Endothelial cell of hepatic sinusoid (primary cell): Measurements from ENCODE around the gene TMEM176B.
"Not testable (repeated sequence)": the region's sequence is repeated elsewhere in the genome, so short reads cannot be mapped to it uniquely, and the experiment has no call there.

ENCODE experiments used
- in situ Hi-C: cut with HindIII; loops from 2 replicates; pipeline ENCODE4 v1.10.0; 2017; ENCODE audit warnings: low sequenced_read_pairs

TMEM176B gene

DNA sequence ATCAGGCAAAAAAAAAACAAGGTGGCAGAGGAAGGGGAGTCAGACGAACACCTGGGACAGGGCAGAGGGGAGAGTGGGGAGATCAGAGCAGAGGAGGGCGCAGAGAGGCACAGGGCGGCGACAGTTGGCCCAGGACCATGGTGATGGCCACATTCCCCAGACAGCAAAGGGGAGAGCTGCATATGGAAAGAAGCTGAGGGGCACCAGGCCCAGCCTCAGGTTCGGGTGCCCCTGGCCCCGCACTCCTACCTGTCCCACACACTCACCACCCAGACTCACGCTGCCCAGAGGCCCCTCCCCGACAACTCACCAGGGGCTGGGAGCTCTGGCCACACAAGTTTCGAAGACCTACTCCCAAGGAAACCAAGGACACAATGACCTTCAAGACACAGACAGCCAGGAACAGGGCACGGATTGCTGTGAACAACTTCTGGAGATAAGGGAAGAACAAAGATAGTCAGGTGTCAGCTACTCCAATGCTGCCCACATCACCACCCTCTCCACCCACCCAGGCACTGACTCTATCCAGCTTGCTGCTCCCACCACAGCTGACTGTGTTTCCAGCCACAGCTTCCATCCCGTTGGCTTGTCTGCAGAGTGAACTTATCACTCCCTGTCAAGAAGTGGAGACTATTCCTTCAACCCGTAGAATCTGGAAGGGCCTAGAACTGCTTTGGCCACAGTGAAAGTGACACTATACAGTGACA lies 8.3 kb downstream of the TMEM176B start:
- in situ Hi-C loops = no loop called here

DNA sequence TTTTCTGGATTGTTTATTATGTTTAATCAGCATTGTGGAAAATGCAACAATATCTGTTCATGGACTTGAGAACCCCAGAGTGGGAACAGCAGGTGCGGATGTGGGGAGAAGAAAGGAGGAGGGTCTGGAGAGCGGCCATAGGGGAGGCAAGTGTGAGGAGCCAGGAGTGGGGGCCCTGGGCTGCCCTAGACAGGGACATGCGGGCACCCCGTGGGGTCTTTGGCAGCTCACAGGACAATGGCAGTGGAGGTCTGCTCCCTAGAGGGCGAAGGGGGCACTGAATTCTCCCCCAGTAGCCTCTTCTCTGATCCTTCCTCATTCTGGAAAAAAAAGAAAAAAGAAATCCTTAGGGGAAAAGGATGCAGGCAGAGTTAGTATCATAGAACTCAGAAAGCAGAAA lies 8.9 kb downstream of the TMEM176B start:
- in situ Hi-C loops = no loop called here

DNA sequence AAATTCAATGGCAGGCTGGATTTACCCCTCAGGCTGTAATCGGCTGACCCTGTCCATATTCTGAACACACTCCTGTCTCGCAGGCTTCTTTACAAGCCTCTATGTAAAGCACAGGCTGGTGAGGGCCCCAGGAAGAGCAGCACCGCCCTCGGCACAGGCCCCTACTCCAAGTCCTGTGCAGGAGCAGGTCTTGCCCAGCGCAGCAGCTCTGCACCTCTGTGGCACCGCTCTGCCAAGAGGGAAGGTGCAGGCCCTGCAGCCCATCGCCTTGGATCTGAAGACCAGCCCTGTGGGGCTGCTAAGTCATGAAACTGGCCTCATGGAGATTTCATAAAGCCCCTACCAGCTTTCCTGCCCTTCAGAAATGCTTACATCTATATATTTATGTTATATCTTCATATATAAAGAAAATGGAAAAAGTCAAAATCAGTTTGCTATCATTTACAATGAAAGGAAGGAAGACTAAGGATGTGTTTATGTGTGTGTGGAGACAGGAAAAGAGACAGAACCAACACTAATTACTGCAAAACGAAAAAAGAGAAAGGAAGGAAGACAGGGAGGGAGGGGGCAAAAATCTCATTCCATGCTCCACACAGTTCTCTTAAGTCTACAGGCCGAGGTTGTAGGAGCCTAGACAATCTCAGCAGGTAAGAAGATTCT lies 9.6 kb downstream of the TMEM176B start:
- in situ Hi-C loops = no loop called here

DNA sequence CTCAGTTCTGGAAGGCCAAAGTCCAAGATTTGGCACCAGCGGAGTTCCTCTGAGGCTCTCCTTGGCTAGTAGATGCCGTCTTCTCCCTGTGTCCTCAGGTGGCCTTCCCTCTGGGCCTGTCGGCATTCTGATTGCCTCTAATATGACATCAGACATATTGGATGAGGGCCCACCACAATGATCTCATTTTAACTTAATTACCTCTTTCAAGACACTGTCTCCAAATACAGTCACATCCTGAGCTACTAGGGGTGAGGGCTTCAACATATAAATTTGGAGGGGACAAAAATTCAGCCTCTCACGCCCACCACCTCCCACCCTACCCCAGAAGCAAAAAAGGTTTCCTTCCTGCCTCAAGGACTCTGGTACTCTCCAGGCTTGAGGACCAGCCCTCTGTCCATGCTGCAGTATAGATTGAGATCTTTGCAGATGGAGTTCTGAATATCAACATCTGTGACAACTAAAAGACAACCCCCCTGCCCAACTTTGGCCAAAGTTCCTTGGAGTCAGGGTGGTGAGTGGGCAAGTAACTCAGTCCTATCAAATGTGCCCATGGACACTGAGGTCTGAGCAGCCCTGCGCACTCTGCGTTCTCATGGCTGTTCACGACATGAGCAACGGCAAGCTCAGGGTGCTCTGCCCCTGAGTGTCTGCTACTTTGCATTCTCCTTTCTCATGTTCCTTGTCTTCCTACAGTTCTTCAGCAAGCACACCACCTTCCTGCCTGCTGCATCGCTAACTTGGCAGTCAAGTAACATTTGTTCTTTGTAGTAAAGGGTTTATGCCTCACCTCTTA lies 11.5 kb downstream of the TMEM176B start:
- in situ Hi-C loops = no loop called here

DNA sequence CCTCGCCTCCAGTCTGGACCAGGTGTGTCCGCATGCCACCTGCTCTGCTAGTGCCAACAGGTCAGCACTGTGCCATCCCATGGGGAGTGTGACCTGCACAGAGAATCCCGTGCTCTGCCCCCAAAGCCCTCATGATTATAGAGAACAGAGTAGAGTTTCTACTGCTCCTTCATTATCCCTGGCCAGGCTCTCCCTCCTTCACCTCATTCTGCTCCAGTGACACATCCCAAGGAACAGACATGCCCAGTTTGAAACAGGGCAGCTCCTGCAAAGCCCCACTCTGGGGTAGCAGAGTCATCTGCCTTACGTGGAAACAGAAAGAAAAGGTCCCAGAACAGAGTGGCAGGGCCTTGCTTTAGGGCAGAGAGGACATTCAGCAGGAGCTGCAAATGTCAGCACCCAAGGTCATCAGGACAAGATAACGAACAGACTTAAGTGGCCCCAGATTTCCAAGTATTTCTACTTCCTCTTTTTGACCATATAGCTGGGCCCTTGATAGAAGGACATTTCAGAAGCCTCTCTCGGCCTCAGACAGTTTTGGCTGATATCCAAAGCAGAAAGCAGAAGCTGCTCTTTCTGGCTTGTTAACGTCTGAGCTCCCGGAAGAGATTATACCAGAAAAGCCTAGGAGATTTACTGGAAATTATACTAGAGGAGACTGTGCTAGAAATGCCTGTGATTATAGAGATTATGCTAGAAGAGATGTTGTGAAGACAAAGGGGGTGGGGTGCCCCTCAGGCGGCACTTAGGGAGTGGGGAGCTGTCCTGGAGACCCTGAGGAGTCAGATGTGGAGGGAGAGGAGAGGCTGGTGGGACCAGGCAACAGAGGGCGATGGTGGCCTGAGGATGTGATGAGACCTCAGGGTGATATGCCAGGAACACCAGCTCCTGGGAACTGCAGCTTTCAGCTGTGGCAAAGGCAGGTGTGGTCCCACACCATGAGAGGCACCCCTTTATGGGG lies 12.6 kb downstream of the TMEM176B start:
- in situ Hi-C loops = no loop called here

DNA sequence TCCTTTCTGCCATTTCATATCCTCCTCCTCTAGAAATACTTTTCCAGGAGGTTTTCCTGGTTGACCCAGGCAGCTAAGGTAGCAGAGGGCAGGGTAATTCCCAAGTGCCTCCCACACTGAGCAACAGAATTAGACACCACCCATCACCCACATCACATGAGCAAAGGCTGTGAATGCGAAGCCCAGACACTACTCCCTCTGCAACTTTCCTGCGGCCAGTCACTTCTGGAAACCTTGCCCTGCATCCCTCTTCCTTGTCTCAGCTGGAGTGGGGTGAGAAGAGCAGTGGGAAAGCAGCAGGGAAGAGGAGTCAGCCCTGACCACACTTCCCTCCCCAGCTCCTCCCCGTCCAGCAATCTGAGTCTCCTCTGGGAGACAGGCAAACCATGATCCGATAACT lies 15.2 kb downstream of the TMEM176B start:
- in situ Hi-C loops = no loop called here

DNA sequence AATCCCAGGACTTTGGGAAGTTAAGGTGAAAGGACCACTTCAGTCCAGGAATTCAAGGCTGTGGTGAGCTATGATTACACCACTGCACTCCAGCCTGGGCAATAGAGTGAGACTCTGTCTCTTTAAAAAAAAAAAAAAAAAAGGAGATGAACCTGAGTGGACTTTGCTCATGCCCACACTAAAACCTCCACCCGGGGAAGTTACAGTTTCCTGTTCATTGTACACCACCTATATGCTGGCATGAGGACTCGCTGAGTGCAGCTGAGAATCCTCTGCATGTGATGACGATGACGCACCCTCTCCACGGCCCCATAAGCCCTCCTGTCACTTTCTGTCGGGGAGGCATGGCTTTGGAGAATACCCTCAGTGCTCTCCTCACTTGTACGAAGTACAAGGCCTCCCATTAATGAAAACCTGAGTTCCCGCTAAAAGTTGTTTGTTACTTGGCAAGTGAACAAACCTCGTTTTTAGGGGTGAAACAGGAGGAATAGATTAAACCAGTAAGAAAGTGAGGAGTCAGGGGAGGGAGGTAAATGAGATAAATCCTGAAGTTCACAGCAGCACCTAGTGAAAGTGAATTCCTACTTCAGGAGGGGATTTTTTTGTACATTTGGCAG lies 15.9 kb downstream of the TMEM176B start:
- in situ Hi-C loops = no loop called here

DNA sequence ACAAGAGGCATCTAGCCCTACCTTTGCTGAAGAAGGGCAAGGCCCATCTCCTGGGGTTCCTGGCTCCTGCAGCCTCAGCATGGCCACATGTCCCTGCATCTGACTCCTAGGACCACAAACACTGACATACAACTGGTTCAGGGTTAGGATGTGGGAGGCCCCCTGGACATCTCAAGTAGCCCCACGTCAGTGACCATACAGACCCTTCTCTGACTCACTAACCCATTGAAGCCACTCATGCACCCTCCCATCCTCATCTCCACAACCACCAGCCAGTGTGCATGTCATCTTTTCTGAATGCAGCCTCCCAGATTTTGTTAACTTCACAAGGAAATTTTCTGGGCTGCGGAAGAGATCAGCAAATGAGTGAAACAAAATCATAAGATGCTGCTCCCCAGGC lies 18.2 kb downstream of the TMEM176B start:
- in situ Hi-C loops = no loop called here

DNA sequence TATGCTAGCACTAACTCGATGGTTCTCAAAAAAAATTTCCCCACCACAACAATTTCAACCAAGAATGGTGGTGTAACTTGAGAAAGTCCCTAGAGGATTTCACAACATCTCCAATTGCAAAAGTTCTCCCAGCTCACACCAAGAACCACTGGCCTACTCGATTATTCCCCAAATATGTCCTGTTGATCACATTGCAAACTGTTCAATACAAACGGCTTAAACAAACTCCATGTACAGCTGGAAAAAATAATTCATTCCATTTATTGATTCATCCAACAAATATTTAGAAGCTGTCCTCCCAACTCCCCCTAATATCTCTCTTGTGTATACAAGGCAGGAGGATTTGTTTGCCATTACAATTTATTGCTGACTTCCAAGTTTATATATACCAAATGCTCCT lies 19.1 kb downstream of the TMEM176B start:
- in situ Hi-C loops = no loop called here

DNA sequence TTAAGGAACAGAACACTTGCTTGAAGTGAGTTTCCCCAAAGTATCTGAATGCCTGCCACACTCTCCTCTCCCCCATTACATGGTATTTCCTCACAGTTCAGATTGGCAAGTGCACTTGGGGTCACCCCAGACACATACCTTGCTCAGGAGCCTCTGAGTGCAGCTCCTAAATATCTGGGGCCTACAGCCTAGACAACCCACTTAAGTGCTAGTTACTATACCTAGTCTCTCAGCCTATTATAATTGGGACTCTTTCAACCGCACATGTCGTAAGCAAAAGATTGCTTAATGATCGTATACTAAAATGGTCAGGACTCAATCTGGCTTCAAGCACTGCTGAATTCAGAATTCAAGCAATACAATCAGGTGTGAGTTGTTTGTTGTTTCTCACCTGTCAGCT lies 19.9 kb downstream of the TMEM176B start:
- in situ Hi-C loops = no loop called here

DNA sequence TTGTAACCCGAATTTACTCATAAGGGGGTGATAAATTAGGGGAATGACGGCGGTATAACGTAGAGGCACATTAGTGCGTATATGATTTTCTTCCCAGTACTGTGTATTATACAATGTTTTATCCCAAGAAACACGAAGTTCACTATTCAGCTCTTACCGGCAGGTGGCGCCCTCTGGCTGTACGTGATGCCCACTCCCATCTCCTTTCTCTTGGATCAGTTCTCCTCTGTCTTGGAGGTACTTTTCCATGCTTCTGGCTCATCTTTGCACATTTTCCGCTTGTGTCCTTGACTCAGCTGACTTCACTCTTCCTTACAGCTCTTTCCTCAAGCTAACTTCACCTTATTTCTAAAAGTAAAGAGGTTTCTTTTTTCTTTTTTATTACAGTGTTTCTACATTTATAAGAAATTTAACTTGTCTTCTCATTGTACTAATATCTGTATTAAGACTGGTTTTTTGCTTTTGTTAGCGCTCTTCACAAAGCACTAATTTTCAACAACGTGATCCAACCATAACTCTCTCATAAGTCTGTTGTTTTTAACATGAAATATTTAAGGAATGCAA lies 21.3 kb downstream of the TMEM176B start:
- in situ Hi-C loops = no loop called here

DNA sequence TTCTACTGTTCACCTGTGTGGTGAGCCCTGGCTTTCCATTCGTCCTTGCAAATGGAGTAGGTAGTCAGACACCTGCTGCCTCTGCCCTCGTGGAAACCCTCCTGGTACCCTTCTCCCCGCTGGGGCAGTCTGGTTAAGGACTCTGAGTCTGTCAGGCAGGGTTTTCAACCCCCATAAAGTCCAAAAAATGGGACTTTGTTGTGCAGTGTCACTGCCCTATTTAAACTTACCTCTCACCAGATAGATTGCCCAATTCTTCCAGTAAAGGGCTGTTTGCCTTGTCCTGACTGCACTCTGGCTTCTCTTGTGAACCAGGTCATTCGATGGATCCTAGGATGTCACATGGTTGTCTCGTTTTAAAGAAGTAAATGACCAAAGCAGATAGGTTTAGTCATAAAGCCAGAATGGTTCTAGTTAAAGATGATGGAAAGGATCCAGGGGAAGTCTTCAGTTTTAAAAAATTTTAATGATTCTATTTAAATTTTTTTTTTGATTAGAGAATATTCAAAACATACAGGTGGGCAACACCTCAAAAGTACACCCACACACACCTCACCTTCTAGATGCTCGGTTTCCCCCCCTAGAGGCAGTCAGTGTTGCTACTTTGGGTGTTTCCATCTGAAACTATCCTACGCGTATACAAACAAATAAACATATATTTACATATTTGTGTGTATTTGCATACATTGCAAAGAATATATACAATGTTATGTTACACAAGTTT lies 22.0 kb downstream of the TMEM176B start:
- in situ Hi-C loops = no loop called here

DNA sequence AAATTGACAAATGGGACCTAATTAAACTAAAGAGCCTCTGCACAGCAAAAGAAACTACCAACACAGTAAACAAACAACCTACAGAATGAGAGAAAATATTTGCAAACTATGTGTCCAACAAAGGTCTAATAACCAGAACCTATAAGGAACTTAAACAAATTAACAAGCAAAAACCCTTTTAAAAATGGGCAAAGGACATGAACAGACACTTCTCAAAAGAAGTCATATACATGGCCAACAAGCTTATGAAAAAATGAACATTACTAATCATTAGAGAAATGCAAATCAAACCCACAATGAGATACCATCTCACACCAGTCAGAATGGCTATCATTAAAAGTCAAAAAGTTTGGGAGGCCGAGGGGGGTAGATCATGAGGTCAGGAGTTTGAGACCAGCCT lies 26.0 kb downstream of the TMEM176B start:
- in situ Hi-C loops = not testable (repeated sequence)

DNA sequence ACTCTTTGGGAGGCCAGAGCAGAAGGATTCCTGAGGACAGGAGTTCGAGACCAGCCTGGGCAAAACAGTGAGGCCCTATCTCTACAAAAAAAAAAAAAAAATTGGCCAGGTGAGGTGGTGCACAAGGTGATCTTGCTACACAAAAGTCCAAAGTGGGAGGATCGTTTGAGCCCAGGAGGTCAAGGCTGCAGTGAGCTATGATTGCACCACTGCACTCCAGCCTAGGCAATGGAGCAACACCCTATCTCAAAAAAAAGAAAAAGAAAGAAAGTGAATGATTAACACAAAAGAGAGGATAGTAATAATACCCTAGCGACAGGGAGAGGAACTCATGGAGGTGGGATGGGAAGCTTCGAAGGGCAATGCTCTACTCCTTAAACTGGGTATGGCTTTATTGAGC lies 30.4 kb downstream of the TMEM176B start:
- in situ Hi-C loops = no loop called here

DNA sequence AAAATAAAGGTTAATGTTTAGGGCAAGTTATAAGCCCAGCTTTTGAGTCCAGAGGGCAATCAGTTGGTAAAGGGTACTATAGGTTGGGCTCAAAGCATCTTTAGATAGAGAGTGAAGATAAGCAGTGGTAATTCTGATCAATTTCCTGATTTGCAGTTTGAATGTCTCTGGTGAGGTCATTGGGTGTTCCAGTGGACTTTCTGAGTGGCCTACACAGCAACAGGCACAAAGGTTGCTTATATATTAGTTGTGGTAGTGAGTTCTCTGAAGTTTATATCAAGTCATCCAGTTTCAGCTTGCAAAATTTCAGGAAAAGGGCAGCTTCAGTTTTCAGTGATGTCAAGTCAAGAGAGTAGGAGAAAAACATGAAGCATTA lies 33.8 kb downstream of the TMEM176B start:
- in situ Hi-C loops = no loop called here

DNA sequence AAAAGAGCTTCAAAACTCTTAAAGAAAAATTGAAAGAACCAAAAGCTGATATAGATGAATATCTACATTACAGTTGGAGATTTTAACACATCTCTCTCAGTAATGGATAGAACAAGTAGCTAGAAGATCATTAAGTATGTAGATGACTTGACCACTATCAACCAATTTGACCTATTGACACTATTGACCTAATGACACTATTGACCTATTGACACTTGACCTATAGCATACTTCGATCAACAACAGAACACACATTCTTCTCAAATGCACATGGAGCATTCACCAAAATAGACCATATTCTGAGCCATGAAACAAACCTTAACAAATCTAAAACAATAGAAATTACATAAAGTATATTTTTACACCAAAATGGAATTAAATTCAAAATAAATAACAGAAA lies 40.7 kb downstream of the TMEM176B start:
- in situ Hi-C loops = no loop called here

DNA sequence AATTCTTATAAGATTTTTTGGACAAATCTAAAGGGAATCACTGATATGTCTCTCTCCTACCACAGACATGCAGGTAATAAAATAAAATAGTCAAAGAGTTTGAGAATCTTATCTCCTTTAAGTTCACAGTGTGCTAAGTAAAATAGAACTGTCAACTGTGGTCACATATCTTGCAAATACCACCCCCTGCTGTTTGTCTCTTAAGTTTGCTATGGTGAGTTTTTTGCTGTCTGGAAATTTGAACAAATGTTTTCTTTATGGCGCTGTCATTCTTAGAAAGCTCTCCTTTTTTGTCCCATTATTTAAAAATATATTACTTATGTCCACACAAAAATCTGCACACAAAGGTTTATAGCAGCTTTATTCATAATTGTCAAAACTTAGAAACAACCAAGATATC lies 43.3 kb downstream of the TMEM176B start:
- in situ Hi-C loops = no loop called here

DNA sequence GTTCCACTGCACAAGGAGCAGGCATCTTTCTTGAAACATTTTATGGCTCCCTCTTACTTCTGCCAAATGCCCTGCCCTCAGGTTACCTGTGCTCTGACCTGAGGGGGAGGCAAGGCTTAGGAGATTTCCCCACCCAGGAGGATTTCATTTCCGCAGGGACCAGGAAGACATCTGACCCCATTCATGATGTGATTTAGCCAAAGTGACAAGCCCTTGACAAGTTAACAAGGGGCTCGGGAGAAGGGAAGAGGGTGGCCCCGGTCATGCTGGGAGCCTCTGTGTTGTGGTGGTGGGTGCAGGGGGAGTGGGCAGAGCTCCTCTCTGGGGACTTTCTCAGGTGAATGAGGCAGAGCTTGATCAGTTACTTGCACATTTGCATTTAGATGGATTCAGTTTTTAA lies 44.0 kb downstream of the TMEM176B start:
- in situ Hi-C loops = no loop called here

DNA sequence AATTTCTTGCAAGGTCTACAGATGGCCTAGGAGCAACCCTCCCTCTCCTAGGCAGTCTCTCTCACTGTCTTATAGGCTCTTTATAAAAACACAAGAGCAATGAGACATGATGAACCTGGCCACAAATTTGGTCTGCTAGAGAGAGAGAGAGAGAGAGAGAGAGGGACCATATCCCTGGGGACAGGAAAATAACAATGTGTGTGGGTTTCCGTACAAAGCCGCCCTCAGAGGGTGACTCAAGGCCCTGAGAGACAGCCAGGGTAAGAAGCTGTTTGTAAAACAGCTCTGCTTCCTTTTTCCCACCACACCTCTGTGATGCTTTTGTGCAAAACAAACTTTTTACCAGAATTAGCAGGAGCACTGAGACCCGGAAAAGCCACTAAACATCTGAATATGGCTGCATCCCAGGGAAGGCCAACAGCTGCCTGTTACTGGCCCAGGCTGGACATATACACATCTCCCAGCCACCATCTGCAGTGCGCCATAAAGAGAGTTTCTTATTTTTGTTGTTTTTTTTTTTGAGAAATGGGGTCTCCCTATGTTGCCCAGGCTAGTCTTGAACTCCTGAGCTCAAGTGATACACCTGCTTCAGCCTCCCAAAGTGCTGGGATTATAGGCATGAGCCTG lies 44.6 kb downstream of the TMEM176B start:
- in situ Hi-C loops = no loop called here
